HG02623 (cell line): Measurements from ENCODE around the gene PDZRN4.
"Not testable (repeated sequence)": the region's sequence is repeated elsewhere in the genome, so short reads cannot be mapped to it uniquely, and the experiment has no call there.

Experiments
- ATAC-seq: cut with Tn5 transposase; IDR thresholded peaks from one replicate; pipeline ENCODE4 v1.9.1; 2021; ENCODE audit warnings: moderate library complexity; ENCODE audit not compliant: unreplicated experiment

Gene PDZRN4

GRCh38 chr12:41213107-41213506 lies 25.0 kb downstream of the PDZRN4 start:
- ATAC-seq = no peak

DNA sequence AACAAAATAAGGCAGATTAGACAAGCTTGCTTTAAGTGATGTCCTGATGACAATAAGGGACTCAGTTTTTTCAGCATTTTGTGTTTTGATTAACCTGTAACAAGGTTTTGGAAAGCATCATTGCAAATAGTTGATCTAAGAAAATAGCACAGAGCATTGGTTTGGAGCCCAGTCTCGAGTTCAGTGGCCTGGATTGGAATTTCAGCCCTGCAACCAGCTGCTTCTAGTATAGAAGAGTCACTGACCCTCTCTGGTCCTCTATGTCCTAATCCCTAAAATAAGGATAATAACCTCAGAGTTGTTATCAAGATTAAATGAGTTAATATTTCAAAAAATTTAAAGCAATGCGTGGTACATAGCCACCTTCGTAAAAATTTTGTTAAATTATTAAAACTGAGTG lies 25.5 kb downstream of the PDZRN4 start:
- no peak for ATAC-seq

- no peak for ATAC-seq
Observed at GRCh38 chr12:41217727-41218126, 29.6 kb downstream of the PDZRN4 start.

- no peak for ATAC-seq
Observed at GRCh38 chr12:41220931-41221330, 32.8 kb downstream of the PDZRN4 start.

- no peak for ATAC-seq
Observed at GRCh38 chr12:41221491-41221890, 33.4 kb downstream of the PDZRN4 start.

DNA sequence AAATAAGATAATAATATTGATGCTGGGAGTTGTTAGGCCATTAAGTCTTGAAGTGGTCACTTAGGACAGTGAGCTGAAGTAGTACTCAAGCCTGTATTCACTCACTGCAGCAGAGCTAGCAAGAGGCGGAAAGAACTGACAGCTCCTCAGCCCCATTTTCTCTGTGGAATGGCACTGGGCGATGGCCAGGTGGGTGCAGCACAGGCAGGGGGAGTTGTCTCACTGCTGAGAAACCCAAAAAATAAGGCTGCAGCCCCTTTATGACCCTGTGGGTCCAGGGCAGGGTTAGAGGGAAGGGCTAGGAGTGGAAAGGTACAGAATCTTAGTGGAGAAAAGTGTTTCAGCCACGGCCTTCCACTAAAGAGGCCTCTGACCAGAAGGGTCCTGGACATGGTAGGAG lies 35.5 kb downstream of the PDZRN4 start:
- no peak for ATAC-seq

DNA sequence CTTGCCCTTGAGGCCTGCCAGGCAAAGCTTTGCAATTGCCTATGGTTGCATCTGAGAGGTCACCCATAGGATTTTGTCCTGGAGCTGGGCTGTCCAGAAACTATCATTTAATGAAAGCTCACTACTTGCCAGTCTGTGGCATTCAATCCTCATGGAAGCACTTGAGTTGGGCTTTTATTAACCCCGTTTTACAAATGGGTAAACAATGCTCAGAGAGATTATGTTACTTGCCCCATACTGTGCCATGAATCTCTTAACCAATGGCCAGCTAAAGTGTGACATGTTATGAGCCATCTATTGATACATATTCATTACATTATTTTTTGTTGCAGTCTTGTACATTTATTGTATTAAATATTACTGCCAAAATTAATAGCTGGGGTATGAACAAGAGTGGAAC lies 35.9 kb downstream of the PDZRN4 start:
- no peak for ATAC-seq

GRCh38 chr12:41225179-41225578 lies 37.1 kb downstream of the PDZRN4 start:
- ATAC-seq = no peak

GRCh38 chr12:41228066-41228820 lies 40.1 kb downstream of the PDZRN4 start:
- ATAC-seq = no peak

DNA sequence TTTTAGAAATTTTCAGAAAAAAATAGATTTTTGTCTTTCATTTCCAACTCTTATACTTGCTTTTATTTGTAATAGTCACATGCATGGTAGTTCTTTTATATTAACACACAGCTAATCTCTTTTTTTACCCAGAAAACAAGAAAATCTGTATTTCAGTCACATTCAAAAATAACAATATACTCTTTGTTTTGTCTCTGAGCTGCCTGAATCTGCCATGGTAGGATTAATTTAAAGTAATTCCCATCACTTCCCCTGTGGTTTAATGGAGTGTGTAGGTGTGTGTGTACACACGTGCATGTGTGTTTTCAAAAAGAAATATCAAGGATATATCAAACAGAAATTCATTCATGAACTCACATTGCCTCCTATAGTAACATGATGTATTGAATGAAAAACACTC lies 42.6 kb downstream of the PDZRN4 start:
- ATAC-seq = no peak

- no peak for ATAC-seq
Observed at GRCh38 chr12:41234692-41235091, 46.6 kb downstream of the PDZRN4 start.

DNA sequence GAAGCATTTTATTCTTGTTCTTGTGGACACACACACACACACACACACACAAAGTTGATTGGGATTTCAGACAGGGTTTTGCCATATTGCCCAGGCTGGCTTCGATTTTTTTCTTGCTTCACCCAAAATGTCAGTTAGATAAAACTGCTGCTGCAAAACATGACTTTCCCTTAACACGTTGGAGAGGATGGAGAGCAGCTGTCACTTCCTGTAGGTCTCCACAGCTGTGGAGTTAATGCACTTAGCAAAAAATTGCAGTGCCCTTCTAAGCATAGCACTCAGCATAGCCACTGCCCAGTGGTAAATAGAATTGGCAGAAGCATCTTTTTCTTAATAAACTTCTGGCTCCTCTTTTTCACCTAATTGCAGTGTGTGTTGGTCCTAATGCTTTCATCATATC lies 54.5 kb downstream of the PDZRN4 start:
- no peak for ATAC-seq

DNA sequence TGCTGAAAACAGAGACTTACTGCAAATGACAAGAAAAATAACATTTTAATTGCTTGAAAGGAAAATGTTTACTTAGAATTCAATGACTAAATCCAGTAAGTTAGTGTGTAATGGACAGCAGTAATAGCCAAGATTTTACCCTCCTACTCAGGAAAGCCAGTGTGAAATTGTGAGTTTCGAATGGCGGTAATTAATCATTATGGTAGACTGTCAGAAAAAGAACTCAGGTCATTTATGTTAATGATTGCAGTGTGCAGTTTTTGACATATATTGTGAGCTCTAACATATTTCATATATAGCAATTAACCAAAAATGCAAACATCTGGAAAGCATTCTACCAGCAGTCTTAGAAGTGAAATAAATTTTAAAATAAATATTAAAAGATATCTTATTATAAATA lies 60.3 kb downstream of the PDZRN4 start:
- ATAC-seq = no peak

- ATAC-seq = no peak
Observed at GRCh38 chr12:41250748-41251147, 62.6 kb downstream of the PDZRN4 start.

- ATAC-seq = no peak
Observed at GRCh38 chr12:41254004-41254914, 66.1 kb downstream of the PDZRN4 start.

DNA sequence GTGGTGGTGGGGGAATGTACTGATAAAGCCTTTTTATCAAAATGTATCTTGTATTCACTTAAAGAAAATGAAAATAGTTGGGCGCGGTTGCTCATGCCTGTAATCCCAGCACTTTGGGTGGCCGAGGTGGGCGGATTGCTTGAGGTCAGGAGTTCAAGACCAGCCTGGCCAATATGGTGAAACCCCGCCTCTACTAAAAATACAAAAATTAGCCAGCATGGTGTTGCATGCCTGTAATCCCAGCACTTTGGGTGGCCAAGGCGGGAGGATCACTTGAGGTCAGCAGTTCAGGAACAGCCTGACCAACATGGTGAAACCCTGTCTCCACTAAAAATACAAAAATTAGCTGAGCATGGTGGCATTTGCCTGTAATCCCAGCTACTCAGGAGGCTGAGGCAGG lies 75.1 kb downstream of the PDZRN4 start:
- ATAC-seq = not testable (repeated sequence)

GRCh38 chr12:41264281-41264680 lies 76.2 kb downstream of the PDZRN4 start:
- no peak for ATAC-seq

GRCh38 chr12:41269056-41269455 lies 80.9 kb downstream of the PDZRN4 start:
- no peak for ATAC-seq

DNA sequence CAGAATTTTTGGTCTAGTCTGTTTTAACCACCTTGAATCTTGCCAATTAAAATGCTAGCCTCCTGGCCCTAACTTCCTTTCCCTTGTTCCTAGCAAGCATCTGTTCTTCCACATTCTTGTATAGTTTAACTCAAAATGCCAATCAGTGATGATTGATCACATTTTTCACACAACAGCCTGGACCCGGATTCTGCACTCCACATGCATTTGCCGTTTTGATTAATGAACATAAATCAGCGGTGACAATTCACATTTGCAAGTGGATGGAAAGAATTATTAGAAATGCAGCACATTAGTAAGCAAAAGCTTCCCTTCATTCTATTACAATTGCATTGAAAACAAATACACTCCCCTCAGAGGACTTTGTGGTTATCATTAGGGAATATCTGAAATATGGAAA lies 83.4 kb downstream of the PDZRN4 start:
- ATAC-seq = no peak

GRCh38 chr12:41274643-41275042 lies 86.5 kb downstream of the PDZRN4 start:
- ATAC-seq = no peak

DNA sequence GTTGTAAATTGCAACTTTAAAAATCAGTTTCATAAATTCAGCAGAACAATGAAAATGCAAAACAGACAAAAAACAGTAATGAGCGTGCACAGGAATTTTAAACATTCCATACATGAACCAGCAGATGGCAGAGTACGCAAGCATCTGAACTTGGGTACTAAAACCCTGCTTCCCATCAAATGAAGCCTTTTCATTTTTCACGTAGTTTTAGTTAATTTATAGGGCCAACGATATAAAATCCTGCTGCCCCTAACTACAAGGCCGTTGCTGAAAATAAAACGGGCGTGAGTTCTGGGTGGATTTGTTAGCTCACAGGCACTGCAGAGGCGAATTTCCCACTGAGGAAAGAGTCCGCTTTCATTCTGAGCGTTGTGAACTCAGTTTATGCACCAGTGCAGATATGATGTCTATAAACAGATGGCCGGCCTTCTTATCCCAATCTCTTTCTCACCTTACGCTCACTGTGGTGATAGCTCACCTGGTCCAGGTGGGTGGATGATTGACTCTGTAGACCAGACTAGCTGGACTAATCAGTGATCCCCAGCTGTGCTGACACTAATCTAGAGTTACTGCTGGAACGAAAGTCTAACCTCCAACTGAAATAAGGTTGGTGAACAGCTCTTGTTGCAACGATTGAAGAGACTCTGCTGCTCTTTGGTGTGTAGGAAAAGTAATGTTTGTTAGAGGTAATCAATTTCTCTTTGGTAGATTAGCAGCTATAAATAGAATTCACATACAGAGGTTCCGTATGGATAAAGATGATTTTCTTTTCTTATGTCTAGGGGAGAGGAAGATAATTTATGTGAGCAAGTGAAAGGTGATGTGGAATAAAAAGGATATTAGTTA lies 89.2 kb downstream of the PDZRN4 start:
- ATAC-seq = no peak
